HG02870 (cell line): ENCODE data around the gene TMEM213.
"Not testable (repeated sequence)": the region's sequence is repeated elsewhere in the genome, so short reads cannot be mapped to it uniquely, and the experiment has no call there.

ENCODE experiments used
- ATAC-seq: cut with Tn5 transposase; IDR thresholded peaks from one replicate; pipeline ENCODE4 v1.9.1; 2021; ENCODE audit warnings: mild to moderate bottlenecking, moderate library complexity; ENCODE audit not compliant: unreplicated experiment

Gene TMEM213

GRCh38 chr7:138796038-138796615, 1.7 kb upstream of the TMEM213 start:
- no peak for ATAC-seq

- not testable (repeated sequence) for ATAC-seq
Observed at GRCh38 chr7:138797046-138797445, 748 bp upstream of the TMEM213 start.

- no peak for ATAC-seq
Observed at GRCh38 chr7:138798836-138799235, 1.0 kb downstream of the TMEM213 start.

- no peak for ATAC-seq
Observed at GRCh38 chr7:138799336-138800000, 1.7 kb downstream of the TMEM213 start.

- ATAC-seq, result no peak
Observed at GRCh38 chr7:138801256-138801655, 3.5 kb downstream of the TMEM213 start.

GRCh38 chr7:138802706-138803105, 4.9 kb downstream of the TMEM213 start:
- ATAC-seq, result no peak

GRCh38 chr7:138804618-138805017, 6.8 kb downstream of the TMEM213 start:
- ATAC-seq, result no peak

- ATAC-seq, result no peak
Observed at GRCh38 chr7:138809346-138809745, 11.6 kb downstream of the TMEM213 start.

GRCh38 chr7:138811327-138811726, 13.5 kb downstream of the TMEM213 start:
- ATAC-seq, result not testable (repeated sequence)

- ATAC-seq, result no peak
Observed at GRCh38 chr7:138813945-138814344, 16.2 kb downstream of the TMEM213 start.

GRCh38 chr7:138814816-138815332, 17.1 kb downstream of the TMEM213 start:
- ATAC-seq, result no peak

- ATAC-seq, result no peak
Observed at GRCh38 chr7:138816650-138817049, 18.9 kb downstream of the TMEM213 start.

- no peak for ATAC-seq
Observed at GRCh38 chr7:138819625-138820024, 21.8 kb downstream of the TMEM213 start.

- no peak for ATAC-seq
Observed at GRCh38 chr7:138821912-138822311, 24.1 kb downstream of the TMEM213 start.

GRCh38 chr7:138822867-138823535, 25.2 kb downstream of the TMEM213 start:
- no peak for ATAC-seq

- ATAC-seq, result no peak
Observed at GRCh38 chr7:138825049-138825721, 27.4 kb downstream of the TMEM213 start.

- no peak for ATAC-seq
Observed at GRCh38 chr7:138828302-138828701, 30.5 kb downstream of the TMEM213 start.

GRCh38 chr7:138829335-138829734, 31.5 kb downstream of the TMEM213 start:
- no peak for ATAC-seq

- no peak for ATAC-seq
Observed at GRCh38 chr7:138832966-138833365, 35.2 kb downstream of the TMEM213 start.

- no peak for ATAC-seq
Observed at GRCh38 chr7:138833596-138833995, 35.8 kb downstream of the TMEM213 start.

GRCh38 chr7:138834583-138834982, 36.8 kb downstream of the TMEM213 start:
- peak; percentile 69 for ATAC-seq
